T-helper 2 cell treated with Interferon-gamma antibody and Interleukin-4, amounts not matched to agents 5 μg/mL and 100 μg/mL, for 36 hours (primary cell): ENCODE results near the gene LYPD6.

Experiments used
- DNase-seq: peaks from one replicate; pipeline ENCODE4 v3.0.0; 2021; ENCODE audit warnings: low spot score
- H3K27ac Mint-ChIP-seq: one replicate; pipeline ENCODE4 v1.8.0; 2021; ENCODE audit warnings: mild to moderate bottlenecking, mixed read lengths
- H3K27me3 Mint-ChIP-seq: one replicate; pipeline ENCODE4 v1.8.0; 2021; ENCODE audit warnings: low read depth, mixed read lengths
- H3K36me3 Mint-ChIP-seq: one replicate; pipeline ENCODE4 v1.8.0; 2021; ENCODE audit warnings: low read depth, mixed read lengths
- H3K4me1 Mint-ChIP-seq: one replicate; pipeline ENCODE4 v1.8.0; 2021; ENCODE audit warnings: low read depth, mixed read lengths
- H3K4me3 Mint-ChIP-seq: one replicate; pipeline ENCODE4 v1.8.0; 2022; ENCODE audit warnings: mild to moderate bottlenecking, moderate library complexity, mixed read lengths
- H3K9me3 Mint-ChIP-seq: one replicate; pipeline ENCODE4 v1.8.0; 2021; ENCODE audit warnings: mixed read lengths

The LYPD6 gene

DNA sequence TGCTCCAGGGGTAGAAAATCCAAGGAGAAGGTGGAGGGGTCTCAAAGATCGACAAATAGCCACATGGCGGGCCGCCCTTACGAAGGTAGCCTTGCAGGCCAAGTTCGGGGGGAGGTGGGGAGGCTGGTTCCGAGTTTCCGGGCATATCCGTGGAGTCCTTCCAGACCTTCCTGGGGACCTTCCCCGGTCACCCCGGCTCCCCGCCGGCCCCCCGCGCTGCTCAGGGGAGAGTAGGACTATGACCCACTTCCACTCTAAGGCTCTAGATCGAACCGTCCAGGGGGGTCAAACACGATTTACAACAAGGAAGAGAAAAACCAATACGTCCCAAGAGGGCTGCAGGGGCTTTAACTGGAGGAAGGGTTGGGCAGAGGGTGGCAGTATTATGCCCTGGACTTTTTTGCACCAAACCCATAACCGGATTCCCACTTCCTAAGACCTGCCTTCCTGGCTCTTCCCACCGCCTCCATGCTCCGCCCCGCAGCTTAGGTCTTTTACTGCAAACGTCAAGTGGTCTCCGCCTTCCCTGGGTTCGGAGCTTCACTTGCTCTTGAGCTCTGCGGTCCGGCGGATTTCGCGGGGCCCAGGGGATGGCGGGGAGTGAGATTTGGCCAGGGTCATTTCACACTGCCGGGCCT lies 779 bp upstream of the LYPD6 start:
- no peak overlapping the region for H3K27ac Mint-ChIP-seq
- no peak for DNase-seq
- H3K36me3 Mint-ChIP-seq, result no peaks in the 10 kb centered on the region
- H3K27me3 Mint-ChIP-seq, result peaks cover 57% of the 10 kb centered on the region
- H3K4me1 Mint-ChIP-seq, result no peaks in the 10 kb centered on the region
- H3K9me3 Mint-ChIP-seq, result no peaks in the 10 kb centered on the region
- H3K4me3 Mint-ChIP-seq, result no peak overlapping the region

- Mint-ChIP-seq H3K27me3 (peaks cover 57% of the 10 kb centered on the region), H3K4me3 (no peak overlapping the region), H3K4me1 (no peaks in the 10 kb centered on the region), H3K27ac (no peak overlapping the region), H3K36me3 (no peaks in the 10 kb centered on the region), H3K9me3 (no peaks in the 10 kb centered on the region)
- no peak for DNase-seq
Measured at GRCh38 chr2:149331023-149331400, 625 bp downstream of the LYPD6 start.

DNA sequence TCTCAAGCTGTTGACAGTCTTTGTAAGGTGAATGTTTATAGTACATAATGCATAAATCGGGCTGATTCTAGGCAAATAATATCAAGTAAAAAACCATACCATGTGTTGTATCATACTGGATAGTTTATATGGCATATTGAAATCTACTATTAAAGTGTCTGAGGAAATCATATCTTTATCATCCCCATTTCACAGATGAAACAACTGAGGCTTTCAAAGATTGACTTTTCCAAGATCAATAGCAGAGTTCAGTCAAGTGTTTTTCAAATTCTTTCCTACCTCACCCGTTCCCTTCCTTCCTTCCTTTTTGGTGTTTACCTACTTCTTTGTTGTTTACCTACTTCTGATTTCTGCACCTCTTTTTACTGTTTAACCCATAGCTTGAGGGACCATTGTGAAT lies 2.0 kb downstream of the LYPD6 start:
- H3K4me3 Mint-ChIP-seq, result no peak overlapping the region
- peaks cover 57% of the 10 kb centered on the region for H3K27me3 Mint-ChIP-seq
- H3K36me3 Mint-ChIP-seq, result no peaks in the 10 kb centered on the region
- H3K9me3 Mint-ChIP-seq, result no peaks in the 10 kb centered on the region
- H3K4me1 Mint-ChIP-seq, result no peaks in the 10 kb centered on the region
- DNase-seq, result no peak
- no peak overlapping the region for H3K27ac Mint-ChIP-seq

DNA sequence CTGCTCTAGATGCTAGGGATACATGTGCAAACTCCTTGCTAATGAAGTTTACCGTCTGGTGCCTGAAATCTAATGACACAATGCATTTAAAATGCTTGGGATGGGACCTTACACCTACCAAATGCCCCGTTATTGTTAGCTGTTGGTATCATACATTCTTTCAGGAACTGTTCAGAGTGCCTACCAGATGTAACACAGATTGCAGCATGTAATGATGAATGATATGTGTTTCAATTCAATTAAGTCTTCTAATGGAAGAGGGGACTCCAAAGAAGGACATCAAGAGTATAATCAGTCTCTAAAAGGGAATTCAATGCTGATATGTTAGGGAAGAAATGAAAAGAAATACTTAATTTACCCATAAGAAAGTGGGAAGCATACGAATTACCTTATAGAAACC lies 3.2 kb downstream of the LYPD6 start:
- Mint-ChIP-seq H3K27ac (no peak overlapping the region), H3K9me3 (no peaks in the 10 kb centered on the region), H3K4me1 (no peaks in the 10 kb centered on the region), H3K36me3 (no peaks in the 10 kb centered on the region), H3K27me3 (peaks cover 48% of the 10 kb centered on the region), H3K4me3 (no peak overlapping the region)
- no peak for DNase-seq

DNA sequence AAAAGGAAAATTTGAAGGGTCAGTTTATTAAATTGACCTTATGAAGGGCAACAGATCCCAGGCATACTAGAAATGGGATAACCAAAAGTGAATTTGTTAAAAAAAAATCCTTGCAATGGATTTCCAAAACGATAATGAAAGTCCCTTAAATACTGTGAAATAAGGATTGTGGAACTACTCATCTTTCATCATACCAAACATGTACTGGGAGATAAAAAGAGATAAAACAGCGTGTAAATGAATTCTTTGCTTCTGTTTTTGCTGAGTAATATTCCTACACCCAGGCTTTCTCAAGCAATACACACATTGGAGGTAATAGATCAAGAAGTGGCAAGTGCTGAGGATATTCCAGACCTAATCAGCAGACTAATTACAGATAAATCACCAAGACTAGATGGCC lies 3.8 kb downstream of the LYPD6 start:
- no peaks in the 10 kb centered on the region for H3K9me3 Mint-ChIP-seq
- no peak for DNase-seq
- no peak overlapping the region for H3K27ac Mint-ChIP-seq
- no peaks in the 10 kb centered on the region for H3K4me1 Mint-ChIP-seq
- no peaks in the 10 kb centered on the region for H3K36me3 Mint-ChIP-seq
- no peak overlapping the region for H3K4me3 Mint-ChIP-seq
- H3K27me3 Mint-ChIP-seq, result peaks cover 42% of the 10 kb centered on the region

- no peaks in the 10 kb centered on the region for H3K36me3 Mint-ChIP-seq
- H3K4me3 Mint-ChIP-seq, result no peak overlapping the region
- H3K4me1 Mint-ChIP-seq, result no peaks in the 10 kb centered on the region
- no peaks in the 10 kb centered on the region for H3K27me3 Mint-ChIP-seq
- DNase-seq, result no peak
- no peaks in the 10 kb centered on the region for H3K9me3 Mint-ChIP-seq
- H3K27ac Mint-ChIP-seq, result no peak overlapping the region
Measured at GRCh38 chr2:149339324-149339723, 8.9 kb downstream of the LYPD6 start.

GRCh38 chr2:149342509-149342908 lies 12.1 kb downstream of the LYPD6 start:
- H3K4me1 Mint-ChIP-seq, result no peaks in the 10 kb centered on the region
- no peak overlapping the region for H3K27ac Mint-ChIP-seq

DNA sequence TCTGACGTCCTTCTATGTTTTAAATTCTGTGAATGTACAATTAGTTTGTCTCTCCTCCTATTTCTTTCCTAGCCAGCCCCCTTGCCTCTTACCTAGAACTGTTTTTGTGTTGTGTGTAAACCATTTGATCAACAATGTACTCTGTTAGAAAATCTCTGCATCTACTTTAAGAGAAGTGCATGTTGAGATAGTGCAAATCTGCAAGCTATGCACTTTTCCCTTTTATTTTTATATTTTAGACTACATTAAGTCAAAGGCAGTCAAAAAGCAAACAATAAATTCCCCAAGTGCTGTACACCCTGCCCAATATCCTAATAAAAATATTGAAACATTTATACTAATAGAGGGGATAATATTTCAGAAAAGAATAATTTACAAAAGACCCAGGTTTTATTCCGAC lies 13.7 kb downstream of the LYPD6 start:
- Mint-ChIP-seq H3K9me3 (no peaks in the 10 kb centered on the region), H3K4me1 (no peaks in the 10 kb centered on the region), H3K27ac (no peak overlapping the region), H3K27me3 (peaks cover 5% of the 10 kb centered on the region), H3K36me3 (no peaks in the 10 kb centered on the region), H3K4me3 (no peak overlapping the region)
- no peak for DNase-seq

More at GRCh38 chr2:149342509-149342908, 12.1 kb downstream of the LYPD6 start:
- no peaks in the 10 kb centered on the region for H3K9me3 Mint-ChIP-seq
- no peaks in the 10 kb centered on the region for H3K27me3 Mint-ChIP-seq
- H3K4me3 Mint-ChIP-seq, result no peak overlapping the region
- no peaks in the 10 kb centered on the region for H3K36me3 Mint-ChIP-seq
- DNase-seq, result no peak

GRCh38 chr2:149346272-149346671 lies 15.9 kb downstream of the LYPD6 start:
- no peak for DNase-seq
- Mint-ChIP-seq H3K9me3 (no peaks in the 10 kb centered on the region), H3K4me3 (no peak overlapping the region), H3K4me1 (no peaks in the 10 kb centered on the region), H3K36me3 (no peaks in the 10 kb centered on the region), H3K27ac (no peak overlapping the region), H3K27me3 (peaks cover 7% of the 10 kb centered on the region)

- Mint-ChIP-seq H3K4me3 (no peak overlapping the region), H3K27me3 (peaks cover 7% of the 10 kb centered on the region), H3K27ac (no peak overlapping the region), H3K36me3 (no peaks in the 10 kb centered on the region), H3K9me3 (no peaks in the 10 kb centered on the region), H3K4me1 (no peaks in the 10 kb centered on the region)
- no peak for DNase-seq
Measured at GRCh38 chr2:149348291-149348690, 17.9 kb downstream of the LYPD6 start.

DNA sequence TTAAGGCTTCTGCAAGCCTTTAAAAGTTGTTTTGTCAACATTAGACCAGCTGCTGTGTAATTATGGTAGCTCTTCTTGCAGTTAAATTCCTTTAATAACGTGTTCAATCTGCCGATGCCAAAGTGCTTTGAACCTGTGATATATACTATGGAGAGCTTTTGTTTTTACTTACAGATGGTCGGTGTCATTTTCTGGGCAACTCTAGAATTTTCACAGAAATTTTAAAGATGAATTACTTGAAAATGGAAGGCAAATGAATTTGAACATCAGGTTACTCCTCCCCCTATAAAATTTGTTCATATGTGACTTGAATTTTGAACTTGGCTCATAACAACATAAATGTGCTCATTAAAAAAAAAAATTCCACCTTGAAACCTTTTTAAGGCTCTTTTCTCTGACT lies 23.0 kb downstream of the LYPD6 start:
- Mint-ChIP-seq H3K27ac (no peak overlapping the region), H3K36me3 (no peaks in the 10 kb centered on the region), H3K27me3 (peaks cover 7% of the 10 kb centered on the region), H3K9me3 (no peaks in the 10 kb centered on the region), H3K4me3 (no peak overlapping the region), H3K4me1 (no peaks in the 10 kb centered on the region)
- no peak for DNase-seq

- Mint-ChIP-seq H3K27me3 (peaks cover 4% of the 10 kb centered on the region), H3K9me3 (no peaks in the 10 kb centered on the region), H3K27ac (no peak overlapping the region), H3K36me3 (no peaks in the 10 kb centered on the region), H3K4me3 (no peak overlapping the region), H3K4me1 (no peaks in the 10 kb centered on the region)
- DNase-seq, result no peak
Measured at GRCh38 chr2:149355716-149356422, 25.5 kb downstream of the LYPD6 start.

GRCh38 chr2:149357058-149357457 lies 26.7 kb downstream of the LYPD6 start:
- no peaks in the 10 kb centered on the region for H3K36me3 Mint-ChIP-seq

GRCh38 chr2:149360106-149360505 lies 29.7 kb downstream of the LYPD6 start:
- H3K36me3 Mint-ChIP-seq, result no peaks in the 10 kb centered on the region
- H3K4me1 Mint-ChIP-seq, result no peaks in the 10 kb centered on the region
- H3K27me3 Mint-ChIP-seq, result peaks cover 4% of the 10 kb centered on the region

More at GRCh38 chr2:149357058-149357457, 26.7 kb downstream of the LYPD6 start:
- no peaks in the 10 kb centered on the region for H3K9me3 Mint-ChIP-seq
- DNase-seq, result no peak
- no peaks in the 10 kb centered on the region for H3K4me1 Mint-ChIP-seq
- no peak overlapping the region for H3K27ac Mint-ChIP-seq
- peaks cover 4% of the 10 kb centered on the region for H3K27me3 Mint-ChIP-seq
- H3K4me3 Mint-ChIP-seq, result no peak overlapping the region

DNA sequence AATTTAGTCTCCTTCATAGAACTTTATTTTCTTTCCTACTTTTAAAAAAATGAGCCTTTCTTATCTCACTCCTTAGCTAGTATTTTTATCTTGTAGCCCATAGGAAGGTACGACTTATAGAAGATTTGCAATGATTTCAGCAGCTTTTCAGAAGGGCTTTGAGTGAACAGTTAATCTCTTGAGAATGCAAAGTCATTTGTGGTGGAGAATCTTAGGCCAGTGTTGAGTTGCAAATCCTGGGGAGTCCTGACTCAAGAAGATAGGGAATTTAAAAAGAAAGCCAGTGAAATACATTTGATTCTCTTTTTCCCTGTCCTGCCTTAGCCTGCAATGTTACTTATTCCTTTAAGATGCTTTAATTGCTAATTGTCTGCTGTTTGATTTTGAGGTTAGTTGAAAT lies 33.6 kb downstream of the LYPD6 start:
- no peak overlapping the region for H3K4me3 Mint-ChIP-seq
- H3K36me3 Mint-ChIP-seq, result no peaks in the 10 kb centered on the region
- no peak for DNase-seq
- no peaks in the 10 kb centered on the region for H3K4me1 Mint-ChIP-seq
- H3K9me3 Mint-ChIP-seq, result no peaks in the 10 kb centered on the region
- H3K27me3 Mint-ChIP-seq, result peaks cover 9% of the 10 kb centered on the region
- H3K27ac Mint-ChIP-seq, result no peak overlapping the region

More at GRCh38 chr2:149360106-149360505, 29.7 kb downstream of the LYPD6 start:
- DNase-seq, result no peak
- Mint-ChIP-seq H3K9me3 (no peaks in the 10 kb centered on the region), H3K4me3 (no peak overlapping the region), H3K27ac (no peak overlapping the region)
